Activated naive CD8-positive, alpha-beta T cell treated with anti-CD3 and anti-CD28 coated beads, Interleukin-2, amount 50 U/mL, for 16 hours (primary cell): Measurements from ENCODE around the gene ZNF135.
A peak's percentile ranks its signal among the peaks of the same experiment; 100 is the strongest.

Experiments
- DNase-seq: peaks from one replicate; pipeline ENCODE4 v3.0.0-alpha.2; 2020; ENCODE audit warnings: low read depth, low spot score

Gene ZNF135

GRCh38 chr19:58091251-58091995 is 32.3 kb downstream of the ZNF135 start:
- DNase-seq: no peak

DNA sequence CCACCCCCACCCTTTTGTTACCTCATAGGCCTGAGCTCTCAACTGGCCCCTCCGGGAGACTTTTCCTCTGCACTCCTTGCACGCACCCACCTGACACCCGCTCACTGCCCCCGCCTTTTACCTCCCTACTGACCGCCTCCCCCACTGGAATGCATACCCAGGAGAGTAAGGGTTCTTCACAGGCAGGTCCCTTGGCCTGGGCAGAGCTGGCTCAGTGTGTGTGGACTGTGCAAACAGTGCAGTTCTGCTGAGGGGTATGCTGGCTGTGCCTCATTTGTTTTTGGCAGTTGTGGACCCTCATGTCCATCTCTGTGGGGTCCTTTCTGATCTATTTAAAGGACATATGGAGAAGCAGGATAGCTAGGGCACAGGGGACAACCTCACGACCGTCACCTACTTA is 34.0 kb downstream of the ZNF135 start:
- no peak for DNase-seq

GRCh38 chr19:58095328-58095727 is 36.2 kb downstream of the ZNF135 start:
- DNase-seq: no peak

- no peak for DNase-seq
These were observed 37.8 kb downstream of the ZNF135 start for GRCh38 chr19:58096884-58097283.

DNA sequence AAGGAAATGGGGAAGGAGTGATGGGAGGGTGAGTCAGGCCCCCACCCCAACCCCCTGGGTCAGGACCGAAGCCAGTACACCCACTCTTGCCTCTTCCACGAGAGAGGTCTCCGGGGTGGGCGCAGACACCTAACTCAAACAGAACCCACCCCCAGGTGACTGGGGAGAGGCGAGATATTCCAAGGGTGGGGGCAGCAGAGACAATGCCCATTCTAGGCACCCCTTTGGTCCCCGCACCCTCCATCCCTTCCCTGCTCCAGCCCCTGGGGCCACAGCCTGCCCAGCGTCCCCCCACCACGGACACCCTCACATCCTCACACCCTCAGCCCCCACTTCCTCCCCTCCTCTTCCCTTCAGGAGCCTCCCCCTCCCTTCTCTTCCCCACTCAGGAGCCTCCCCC is 38.3 kb downstream of the ZNF135 start:
- DNase-seq: no peak

DNA sequence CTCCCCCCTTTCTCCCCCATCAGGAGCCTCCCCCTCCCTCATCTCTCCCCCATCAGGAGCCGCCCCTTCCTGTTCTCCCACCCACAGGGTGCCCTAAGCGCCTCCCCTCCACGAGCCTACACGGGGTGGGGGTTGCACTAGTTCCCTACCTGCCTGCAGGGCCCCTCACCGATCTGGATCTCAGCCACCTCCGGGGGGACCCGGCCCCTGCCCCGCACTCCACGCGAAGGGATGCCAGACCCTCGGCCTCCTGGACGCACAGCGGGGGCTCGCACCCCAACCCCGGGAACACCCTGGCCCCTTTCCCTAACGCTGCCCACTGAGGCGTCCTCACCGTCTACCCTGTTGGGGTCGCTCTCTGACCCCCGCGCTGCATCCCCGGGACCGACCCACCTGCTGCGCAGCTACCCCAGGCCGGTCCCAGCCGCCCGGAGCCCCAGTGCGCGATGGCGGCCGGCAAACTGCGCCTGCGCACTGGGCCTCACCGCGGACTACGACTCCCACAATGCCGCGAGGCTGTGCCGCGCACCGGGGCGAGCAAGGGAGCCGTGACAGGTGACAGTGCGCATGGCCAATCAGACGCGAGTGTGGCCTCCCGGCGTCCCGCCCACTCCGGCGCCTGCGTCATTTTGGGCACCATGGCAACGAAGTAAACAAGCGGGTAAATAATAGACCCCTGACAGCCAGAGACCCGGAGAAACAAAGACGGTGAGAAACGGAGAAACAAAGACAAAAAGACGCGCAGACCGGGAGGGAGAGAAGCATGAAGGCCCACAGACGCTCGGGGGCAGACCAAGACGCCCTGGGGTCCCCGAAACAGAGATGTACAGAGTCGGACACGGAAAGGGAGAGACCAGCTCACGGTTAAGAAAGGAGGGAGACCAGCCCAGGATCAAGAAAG is 38.9 kb downstream of the ZNF135 start, which contains the start of gene ZSCAN18:
Gene ZSCAN18, minus strand, starts transcription at position 451 of the 901 bp plus-strand sequence. CDS start 7,964 bp downstream, outside the sequence.
- DNase-seq: peak; percentile 93

DNA sequence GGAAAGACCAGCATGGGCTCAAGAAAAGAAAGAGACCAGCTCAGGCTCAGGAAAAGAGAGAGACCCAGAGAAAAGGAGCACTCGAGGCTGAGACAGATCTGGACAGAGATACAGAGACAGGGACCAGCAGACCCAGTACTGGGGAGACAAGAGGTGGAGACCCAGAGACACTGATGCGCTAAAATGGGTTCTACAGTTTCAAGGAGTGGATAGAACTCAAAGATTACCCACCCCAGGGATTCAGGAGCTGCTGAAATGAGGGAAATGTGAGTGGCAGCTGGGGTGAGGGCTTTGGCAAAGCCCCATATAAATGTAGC is 39.6 kb downstream of the ZNF135 start:
- no peak for DNase-seq

- no peak for DNase-seq
These were observed 48.9 kb downstream of the ZNF135 start for GRCh38 chr19:58107778-58108545.

GRCh38 chr19:58108546-58108817 is 49.4 kb downstream of the ZNF135 start:
- no peak for DNase-seq

GRCh38 chr19:58117841-58118575 is 58.9 kb downstream of the ZNF135 start:
- no peak for DNase-seq

DNA sequence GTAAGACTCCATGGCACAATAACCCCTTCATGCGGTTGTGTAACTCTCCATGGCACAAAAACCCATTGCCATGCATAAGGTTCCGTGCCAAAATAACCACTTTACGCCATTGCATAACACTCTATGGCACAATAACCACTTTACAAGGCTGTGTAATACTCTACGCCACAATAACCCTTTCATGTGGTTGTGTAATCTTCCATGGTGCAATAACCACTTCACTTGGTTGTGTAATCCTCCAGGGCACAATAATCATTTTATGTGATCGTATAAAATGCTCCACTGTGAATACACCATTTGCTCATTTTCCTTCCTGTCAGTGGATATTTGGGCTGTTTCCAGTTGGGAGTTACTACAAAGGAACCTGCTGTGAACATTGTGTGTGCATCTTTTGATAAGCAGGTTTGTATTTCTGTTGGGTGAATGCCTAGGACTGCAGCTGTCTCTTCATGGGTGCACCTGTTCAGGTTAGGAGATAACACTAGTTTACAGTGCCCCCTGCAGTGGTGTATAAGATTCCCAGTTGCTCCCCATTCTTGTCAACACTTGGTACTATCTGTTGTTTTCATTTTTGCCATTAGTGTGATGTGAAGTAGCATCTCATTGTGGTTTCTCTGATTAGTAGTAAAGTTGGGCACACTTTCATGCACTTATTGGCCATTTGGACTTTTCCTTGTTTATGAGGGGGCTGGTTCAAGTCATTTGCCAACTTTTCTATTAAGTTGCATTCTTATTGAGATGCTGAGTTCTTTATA is 60.1 kb downstream of the ZNF135 start:
- DNase-seq: no peak
